HL-60 (cell line): ENCODE data around the gene ALDH1B1.

Experiments used
- CTCF ChIP-seq: IDR thresholded peaks from one replicate; pipeline ENCODE4 v1.5.1; 2011; ENCODE audit warnings: low read length, control low read depth, inconsistent platforms; ENCODE audit not compliant: insufficient read depth
- POLR2AphosphoS5 ChIP-seq: IDR thresholded peaks from 2 replicates; pipeline ENCODE4 v1.6.1; 2012; ENCODE audit warnings: low read depth

GRCh38 chr9:38357350-38358114, 35.0 kb upstream of the ALDH1B1 start:
- TF ChIP-seq CTCF (no peak), POLR2AphosphoS5 (no peak)
